CD14-positive monocyte (primary cell): ENCODE results near the gene AMT. TPM values are rescaled to one million over a fixed set of nuclear protein-coding genes. Genes with fewer than 3 reads are reported as not detected.

Experiments used
- DNase-seq, 3 donors: peaks; one replicate each; pipeline ENCODE4 v3.0.0-alpha.2; 2011 to 2022
- H2AFZ ChIP-seq: 2 replicates; pipeline ENCODE4 v1.6.0; 2012; ENCODE audit warnings: mild to moderate bottlenecking, low read depth, low read length, inconsistent platforms; ENCODE audit not compliant: insufficient read depth, poor library complexity, severe bottlenecking
- H3K27ac ChIP-seq, 2 donors: 1 replicate in 1 of 2; 2 replicates in 1 of 2; pipeline ENCODE4 v1.5.1; 2012 to 2013; ENCODE audit warnings: low read length in 2 of 2, control low read depth in 1 of 2, inconsistent platforms in 1 of 2, low read depth in 1 of 2, mild to moderate bottlenecking in 1 of 2
- H3K27me3 ChIP-seq, 2 donors: one replicate each; pipeline versions ENCODE4 v1.6.0 to v1.6.1; 2011 to 2013; ENCODE audit warnings: low read length in 2 of 2; ENCODE audit not compliant: control insufficient read depth in 2 of 2, insufficient read depth in 2 of 2
- H3K36me3 ChIP-seq, 2 donors: replicated peaks in 1 of 2; 1 replicate in 1 of 2; 2 replicates in 1 of 2; pipeline versions ENCODE4 v1.5.1 to v1.6.1; 2012 to 2013; ENCODE audit warnings: low read length in 2 of 2, control low read depth in 1 of 2, inconsistent platforms in 1 of 2, mild to moderate bottlenecking in 1 of 2; ENCODE audit not compliant: insufficient read depth in 2 of 2, control insufficient read depth in 1 of 2
- H3K4me1 ChIP-seq, 2 donors: 1 replicate in 1 of 2; 2 replicates in 1 of 2; pipeline versions ENCODE4 v1.5.1 to v1.6.1; 2012 to 2013; ENCODE audit warnings: low read length in 2 of 2, control low read depth in 1 of 2, inconsistent platforms in 1 of 2, mild to moderate bottlenecking in 1 of 2, moderate library complexity in 1 of 2; ENCODE audit not compliant: insufficient read depth in 2 of 2, control insufficient read depth in 1 of 2
- H3K4me2 ChIP-seq: replicated peaks from 2 replicates; pipeline ENCODE3; 2012; ENCODE audit warnings: low read length, moderate library complexity, mild to moderate bottlenecking; ENCODE audit not compliant: poor library complexity, severe bottlenecking; ENCODE audit errors: extremely low read depth
- H3K4me3 ChIP-seq, 3 experiments: fragments of 200-600 bp in 1 of 3; sonication (generic) in 1 of 3; replicated peaks in 1 of 3; 1 replicate in 2 of 3; 2 replicates in 1 of 3; pipeline ENCODE4 v1.5.1; 2011 to 2013; ENCODE audit warnings: low read length in 3 of 3, mild to moderate bottlenecking in 3 of 3, control low read depth in 2 of 3, low read depth in 2 of 3, inconsistent platforms in 1 of 3, moderate library complexity in 1 of 3
- H3K79me2 ChIP-seq: 2 replicates; pipeline ENCODE4 v1.6.0; 2012; ENCODE audit warnings: mild to moderate bottlenecking, control low read depth, inconsistent platforms, low read length, moderate library complexity; ENCODE audit not compliant: insufficient read depth
- H3K9ac ChIP-seq: 2 replicates; pipeline ENCODE4 v1.6.0; 2017; ENCODE audit warnings: low read length, mild to moderate bottlenecking; ENCODE audit not compliant: insufficient read depth, poor library complexity, severe bottlenecking
- H3K9me3 ChIP-seq, 2 donors: replicated peaks in 1 of 2; 1 replicate in 1 of 2; 2 replicates in 1 of 2; pipeline versions ENCODE4 v1.5.1 to v1.6.1; 2012 to 2013; ENCODE audit warnings: low read length in 2 of 2, control low read depth in 1 of 2; ENCODE audit not compliant: control insufficient read depth in 1 of 2, insufficient read depth in 1 of 2
- H4K20me1 ChIP-seq: 2 replicates; pipeline ENCODE4 v1.6.0; 2012; ENCODE audit warnings: mild to moderate bottlenecking, low read length, control low read depth, moderate library complexity; ENCODE audit not compliant: insufficient read depth
- H3K27ac Mint-ChIP-seq, 7 donors: one replicate each; pipeline ENCODE4 v1.8.0; 2020; ENCODE audit warnings: mild to moderate bottlenecking in 7 of 7, mixed read lengths in 7 of 7, moderate library complexity in 6 of 7, inconsistent platforms in 2 of 7
- H3K27me3 Mint-ChIP-seq, 3 donors: one replicate each; pipeline ENCODE4 v1.8.0; 2021 to 2022; ENCODE audit warnings: low read depth in 3 of 3, mild to moderate bottlenecking in 3 of 3, mixed read lengths in 3 of 3, moderate library complexity in 3 of 3, inconsistent platforms in 1 of 3
- H3K36me3 Mint-ChIP-seq, 2 donors: one replicate each; pipeline ENCODE4 v1.8.0; 2020; ENCODE audit warnings: mixed read lengths in 2 of 2, inconsistent platforms in 1 of 2, mild to moderate bottlenecking in 1 of 2
- H3K4me1 Mint-ChIP-seq: one replicate; pipeline ENCODE4 v1.8.0; 2020; ENCODE audit warnings: mild to moderate bottlenecking, mixed read lengths
- H3K4me3 Mint-ChIP-seq, 2 donors: one replicate each; pipeline ENCODE4 v1.8.0; 2020; ENCODE audit warnings: mild to moderate bottlenecking in 2 of 2, mixed read lengths in 2 of 2, moderate library complexity in 1 of 2
- H3K9me3 Mint-ChIP-seq, 7 donors: one replicate each; pipeline ENCODE4 v1.8.0; 2020 to 2022; ENCODE audit warnings: mixed read lengths in 7 of 7, mild to moderate bottlenecking in 6 of 7, moderate library complexity in 6 of 7, inconsistent platforms in 2 of 7
- whole genome bisulfite sequencing: methylation state at CpG from one replicate; pipeline ENCODE4 v1.1.5; 2013; ENCODE audit warnings: missing lambda C conversion rate; ENCODE audit not compliant: insufficient coverage; 5-methylcytosine and 5-hydroxymethylcytosine counted together
- intact Hi-C, 2 donors: fragments of 100-400 bp; cut with micrococcal nuclease; formaldehyde crosslinking; loops; one replicate each; pipeline versions ENCODE4 v1.15.0 to v1.15.1; 2023
- polyA plus RNA-seq, 3 donors: library from polyadenylated mRNA; depleted of rRNA in 1 of 3; unstranded in 2 of 3; stranded (reverse) in 1 of 3; fragments of 300-500 nt in 2 of 3; fragments of >200 nt in 1 of 3; fragmentation: Illumina TruSeq in 2 of 3; gene quantifications; 1 replicate in 2 of 3; 2 replicates in 1 of 3; pipeline ENCODE4 v1.2.3, GENCODE V29; 2012 to 2021
- TF ChIP-seq, protein P1 (sequence below): fragments of 200-600 bp; IDR thresholded peaks from one replicate; pipeline ENCODE4 v1.8.0; 2022; ENCODE audit warnings: antibody characterized with exemption, mild to moderate bottlenecking

AMT gene
- polyA plus RNA-seq, 3 donors, result 2.0 to 25.1 (median 3.1) TPM

DNA sequence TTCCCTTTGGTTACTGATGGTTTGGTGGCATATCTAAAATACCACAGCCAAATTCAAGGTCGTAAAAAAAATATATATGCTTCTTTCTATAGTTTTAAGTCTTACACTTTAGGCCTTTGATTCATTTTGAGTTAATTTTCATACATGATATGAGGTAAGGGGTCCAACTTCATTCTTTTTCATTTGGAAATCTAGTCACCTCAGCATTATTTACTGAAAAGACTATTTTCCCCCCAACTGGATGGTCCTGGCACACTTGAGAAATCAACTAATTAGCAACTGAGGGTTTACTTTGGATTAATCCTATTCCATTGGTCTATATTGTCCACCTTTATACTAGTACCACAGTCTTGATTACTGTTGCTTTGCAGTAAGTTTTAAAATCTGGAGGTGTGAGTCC lies 36.7 kb downstream of the AMT start:
- H3K36me3 ChIP-seq, result peaks cover 8 to 18% of the 10 kb centered on the region in 2 donors
- H3K4me3 ChIP-seq, result peak overlapping the region in 1 of 3 experiments; percentile 52
- H3K27ac ChIP-seq, result peak overlapping the region in 1 of 2 donors; percentile 85
- H3K9me3 ChIP-seq, result no peaks in the 10 kb centered on the region
- no peaks in the 10 kb centered on the region for H3K27me3 ChIP-seq
- peak overlapping the region; percentile 10 for H2AFZ ChIP-seq
- intact Hi-C loops, result loop anchor here in 1 of 2 donors (5.0 kb wide), 1 partner anchor 43 kb away; the partner anchor contains the start of gene USP4
- H3K27ac Mint-ChIP-seq, result peak overlapping the region; percentile 85 to 98 (median 95)
- H4K20me1 ChIP-seq, result peaks cover 98% of the 10 kb centered on the region
- no peak overlapping the region for H3K9ac ChIP-seq
- no peak for DNase-seq
- H3K27me3 Mint-ChIP-seq, result peaks cover 0 to 3% (median 2%) of the 10 kb centered on the region in 3 donors
- peaks cover 6 to 26% of the 10 kb centered on the region in 2 donors for H3K36me3 Mint-ChIP-seq
- H3K9me3 Mint-ChIP-seq, result no peaks in the 10 kb centered on the region
- WGBS, result no CpG with 5 or more reads among the region's 1 CpG
- H3K79me2 ChIP-seq, result peaks cover 99% of the 10 kb centered on the region
- H3K4me3 Mint-ChIP-seq, result no peak overlapping the region
- TF ChIP-seq, protein P1, sequence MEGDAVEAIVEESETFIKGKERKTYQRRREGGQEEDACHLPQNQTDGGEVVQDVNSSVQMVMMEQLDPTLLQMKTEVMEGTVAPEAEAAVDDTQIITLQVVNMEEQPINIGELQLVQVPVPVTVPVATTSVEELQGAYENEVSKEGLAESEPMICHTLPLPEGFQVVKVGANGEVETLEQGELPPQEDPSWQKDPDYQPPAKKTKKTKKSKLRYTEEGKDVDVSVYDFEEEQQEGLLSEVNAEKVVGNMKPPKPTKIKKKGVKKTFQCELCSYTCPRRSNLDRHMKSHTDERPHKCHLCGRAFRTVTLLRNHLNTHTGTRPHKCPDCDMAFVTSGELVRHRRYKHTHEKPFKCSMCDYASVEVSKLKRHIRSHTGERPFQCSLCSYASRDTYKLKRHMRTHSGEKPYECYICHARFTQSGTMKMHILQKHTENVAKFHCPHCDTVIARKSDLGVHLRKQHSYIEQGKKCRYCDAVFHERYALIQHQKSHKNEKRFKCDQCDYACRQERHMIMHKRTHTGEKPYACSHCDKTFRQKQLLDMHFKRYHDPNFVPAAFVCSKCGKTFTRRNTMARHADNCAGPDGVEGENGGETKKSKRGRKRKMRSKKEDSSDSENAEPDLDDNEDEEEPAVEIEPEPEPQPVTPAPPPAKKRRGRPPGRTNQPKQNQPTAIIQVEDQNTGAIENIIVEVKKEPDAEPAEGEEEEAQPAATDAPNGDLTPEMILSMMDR, result no peak
- peak overlapping the region; percentile 65 for H3K4me2 ChIP-seq
- peaks cover 44 to 60% of the 10 kb centered on the region in 2 donors for H3K4me1 ChIP-seq
- peaks cover 66% of the 10 kb centered on the region for H3K4me1 Mint-ChIP-seq

DNA sequence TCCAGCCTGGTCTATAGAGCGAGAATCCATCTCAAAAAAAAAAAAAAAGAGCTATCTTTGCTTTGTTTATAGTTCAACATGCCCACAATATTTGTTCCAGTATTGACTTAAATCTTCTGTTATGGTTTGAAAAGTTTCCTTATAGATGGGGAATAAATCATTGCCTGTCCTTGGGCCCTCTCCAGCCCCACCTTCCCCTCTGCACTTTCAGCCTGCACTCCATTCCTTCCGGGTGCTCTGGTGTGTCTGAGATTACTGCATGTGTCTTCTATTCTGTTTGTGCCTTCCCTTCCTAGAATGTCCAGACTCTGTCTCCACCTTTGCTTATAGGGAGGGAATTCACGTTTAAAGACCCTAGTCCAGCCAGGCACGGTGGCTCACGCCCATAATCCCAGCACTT lies 38.9 kb downstream of the AMT start:
- H3K9me3 Mint-ChIP-seq, result no peaks in the 10 kb centered on the region

More for the DNA sequence above, 38.9 kb downstream of the AMT start:
- Histone ChIP-seq H3K4me1 (peaks cover 36 to 49% of the 10 kb centered on the region in 2 donors), H3K27ac (peak overlapping the region in 1 of 2 donors; percentile 26), H2AFZ (no peak overlapping the region), H3K9ac (no peak overlapping the region), H3K27me3 (no peaks in the 10 kb centered on the region), H3K4me2 (no peak overlapping the region), H3K9me3 (no peaks in the 10 kb centered on the region), H3K4me3 (no peak overlapping the region), H3K79me2 (peaks cover 99% of the 10 kb centered on the region), H3K36me3 (peaks cover 4 to 12% of the 10 kb centered on the region in 2 donors), H4K20me1 (peaks cover 98% of the 10 kb centered on the region)
- WGBS, result 100% methylated on average over 1 of the region's 5 CpGs
- Mint-ChIP-seq H3K27ac (peak overlapping the region in 4 of 7 donors; percentile 6 to 81 (median 47)), H3K36me3 (peaks cover 4 to 20% of the 10 kb centered on the region in 2 donors), H3K4me3 (no peak overlapping the region), H3K27me3 (peaks cover 0 to 3% (median 2%) of the 10 kb centered on the region in 3 donors), H3K4me1 (peaks cover 64% of the 10 kb centered on the region)
- TF ChIP-seq, protein P1, result no peak
- intact Hi-C loops, result no loop called here
- no peak for DNase-seq
